Measurements from ENCODE around the gene HEG1.

The HEG1 gene

DNA sequence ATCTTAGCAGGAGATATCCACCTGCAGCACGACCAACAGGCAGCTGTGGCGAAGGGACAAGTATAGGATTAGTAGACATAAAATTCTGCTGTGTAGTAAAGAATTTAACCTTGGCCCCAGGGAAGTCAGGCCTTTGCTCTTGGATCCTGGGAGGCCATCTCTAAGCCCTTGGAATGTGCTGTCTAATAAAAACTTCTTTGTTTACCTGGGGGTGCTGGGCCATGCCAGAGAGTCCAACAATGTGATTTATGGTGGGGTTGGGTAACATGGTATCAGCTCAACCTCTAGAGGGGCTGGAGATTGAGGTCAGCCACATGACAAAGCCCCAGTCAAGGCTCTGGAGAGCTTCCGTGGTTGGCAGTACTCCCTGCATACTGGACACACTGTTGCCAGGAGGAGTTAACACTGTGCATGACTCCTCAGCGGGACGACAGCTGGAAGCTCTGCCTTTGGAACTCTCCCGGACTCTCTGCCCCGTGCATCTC lies 52.4 kb downstream of the HEG1 start:
- H3K4me3 ChIP-seq (ENCODE audit: low read length): no peak overlapping the region
- H3K27ac ChIP-seq (ENCODE audit: low read length): no peak overlapping the region
- no peaks in the 10 kb centered on the region for H3K27me3 ChIP-seq (replicated peaks; ENCODE audit: insufficient read depth, low read length)
- H3K9me3 ChIP-seq (replicated peaks; ENCODE audit: insufficient read depth, low read length): no peaks in the 10 kb centered on the region
- H2AFZ ChIP-seq (ENCODE audit: low read length): no peak overlapping the region
- no peaks in the 10 kb centered on the region for H3K9me2 ChIP-seq (replicated peaks; ENCODE audit: insufficient read depth, low read length)
- no peak overlapping the region for H3K4me2 ChIP-seq (ENCODE audit: low read depth, low read length)
- no peaks in the 10 kb centered on the region for H4K20me1 ChIP-seq (ENCODE audit: insufficient read depth, low read length)
- no peaks in the 10 kb centered on the region for H3F3A ChIP-seq (ENCODE audit: insufficient read depth, low read length)
- H3K4me1 ChIP-seq (ENCODE audit: low read length): no peaks in the 10 kb centered on the region
- H3K36me3 ChIP-seq (replicated peaks; ENCODE audit: insufficient read depth, low read length): no peaks in the 10 kb centered on the region
- no peak for TF ChIP-seq EZH2phosphoT487 (IDR thresholded peaks at IDR 0.05; ENCODE audit: low read length)
- TF ChIP-seq EZH2 (optimal IDR thresholded peaks at IDR 0.05; ENCODE audit: low read depth, low read length): no peak
- TF ChIP-seq, protein P1, sequence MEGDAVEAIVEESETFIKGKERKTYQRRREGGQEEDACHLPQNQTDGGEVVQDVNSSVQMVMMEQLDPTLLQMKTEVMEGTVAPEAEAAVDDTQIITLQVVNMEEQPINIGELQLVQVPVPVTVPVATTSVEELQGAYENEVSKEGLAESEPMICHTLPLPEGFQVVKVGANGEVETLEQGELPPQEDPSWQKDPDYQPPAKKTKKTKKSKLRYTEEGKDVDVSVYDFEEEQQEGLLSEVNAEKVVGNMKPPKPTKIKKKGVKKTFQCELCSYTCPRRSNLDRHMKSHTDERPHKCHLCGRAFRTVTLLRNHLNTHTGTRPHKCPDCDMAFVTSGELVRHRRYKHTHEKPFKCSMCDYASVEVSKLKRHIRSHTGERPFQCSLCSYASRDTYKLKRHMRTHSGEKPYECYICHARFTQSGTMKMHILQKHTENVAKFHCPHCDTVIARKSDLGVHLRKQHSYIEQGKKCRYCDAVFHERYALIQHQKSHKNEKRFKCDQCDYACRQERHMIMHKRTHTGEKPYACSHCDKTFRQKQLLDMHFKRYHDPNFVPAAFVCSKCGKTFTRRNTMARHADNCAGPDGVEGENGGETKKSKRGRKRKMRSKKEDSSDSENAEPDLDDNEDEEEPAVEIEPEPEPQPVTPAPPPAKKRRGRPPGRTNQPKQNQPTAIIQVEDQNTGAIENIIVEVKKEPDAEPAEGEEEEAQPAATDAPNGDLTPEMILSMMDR (IDR thresholded peaks at IDR 0.05; ENCODE audit: low read length): no peak
- no peak for DNase-seq
- no peaks in the 10 kb centered on the region for H3K79me2 ChIP-seq (ENCODE audit: low read length)
- H3K9ac ChIP-seq (ENCODE audit: low read length): no peak overlapping the region

DNA sequence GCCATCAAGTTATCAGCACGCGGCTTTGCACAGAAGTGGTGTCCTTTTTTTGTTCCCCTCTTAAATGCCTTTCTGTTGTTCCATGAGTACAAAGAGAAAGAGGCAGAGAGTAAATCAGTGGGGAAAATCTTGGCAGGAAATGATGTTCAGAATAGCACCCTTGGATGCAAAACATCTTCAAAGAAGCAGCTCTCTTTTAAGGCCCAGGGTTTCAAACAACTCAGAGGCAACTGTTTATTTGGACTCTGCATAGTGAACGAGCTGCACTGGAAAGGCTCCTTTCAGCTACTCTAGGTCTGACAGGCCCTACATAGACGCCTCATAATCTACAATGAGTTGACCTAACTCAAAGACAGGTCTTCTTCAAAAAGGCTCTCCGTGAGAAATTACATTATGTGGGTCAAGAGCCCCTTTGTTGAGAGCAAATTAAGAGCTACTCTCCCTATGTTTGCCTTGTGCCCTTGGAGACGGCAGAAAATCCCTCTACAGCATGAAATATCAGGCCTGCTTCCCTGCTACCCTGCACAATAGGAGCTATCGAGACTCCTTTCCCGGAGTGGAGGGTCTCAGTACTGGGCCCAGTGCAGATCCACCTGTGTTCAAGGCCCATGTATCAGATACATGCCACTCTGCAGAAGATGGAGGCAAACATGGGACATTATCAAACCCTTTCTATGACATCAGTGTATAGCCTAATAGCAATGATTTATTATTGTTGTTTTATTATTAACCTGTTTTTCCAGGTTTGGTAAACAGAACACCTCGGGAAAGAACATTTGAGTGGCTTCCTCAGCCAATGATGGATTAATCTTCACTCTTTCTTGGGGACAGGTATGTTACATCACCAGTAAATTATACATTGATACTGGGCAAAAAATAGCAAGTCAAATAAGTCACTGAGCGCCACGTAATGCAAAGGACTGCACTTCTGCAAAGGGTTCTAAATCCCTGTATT lies 53.1 kb downstream of the HEG1 start:
- H2AFZ ChIP-seq (ENCODE audit: low read length): no peak overlapping the region
- TF ChIP-seq, protein P1 (IDR thresholded peaks at IDR 0.05; ENCODE audit: low read length): no peak
- no peak for TF ChIP-seq EZH2 (optimal IDR thresholded peaks at IDR 0.05; ENCODE audit: low read depth, low read length)
- H3K4me3 ChIP-seq (ENCODE audit: low read length): no peak overlapping the region
- no peaks in the 10 kb centered on the region for H3K9me3 ChIP-seq (replicated peaks; ENCODE audit: insufficient read depth, low read length)
- H3K4me2 ChIP-seq (ENCODE audit: low read depth, low read length): no peak overlapping the region
- H3K27me3 ChIP-seq (replicated peaks; ENCODE audit: insufficient read depth, low read length): no peaks in the 10 kb centered on the region
- H3K27ac ChIP-seq (ENCODE audit: low read length): no peak overlapping the region
- no peaks in the 10 kb centered on the region for H3K9me2 ChIP-seq (replicated peaks; ENCODE audit: insufficient read depth, low read length)
- H3K79me2 ChIP-seq (ENCODE audit: low read length): no peaks in the 10 kb centered on the region
- DNase-seq: no peak
- H3K4me1 ChIP-seq (ENCODE audit: low read length): no peaks in the 10 kb centered on the region
- no peaks in the 10 kb centered on the region for H3K36me3 ChIP-seq (replicated peaks; ENCODE audit: insufficient read depth, low read length)
- H3K9ac ChIP-seq (ENCODE audit: low read length): no peak overlapping the region
- no peaks in the 10 kb centered on the region for H3F3A ChIP-seq (ENCODE audit: insufficient read depth, low read length)
- H4K20me1 ChIP-seq (ENCODE audit: insufficient read depth, low read length): no peaks in the 10 kb centered on the region

DNA sequence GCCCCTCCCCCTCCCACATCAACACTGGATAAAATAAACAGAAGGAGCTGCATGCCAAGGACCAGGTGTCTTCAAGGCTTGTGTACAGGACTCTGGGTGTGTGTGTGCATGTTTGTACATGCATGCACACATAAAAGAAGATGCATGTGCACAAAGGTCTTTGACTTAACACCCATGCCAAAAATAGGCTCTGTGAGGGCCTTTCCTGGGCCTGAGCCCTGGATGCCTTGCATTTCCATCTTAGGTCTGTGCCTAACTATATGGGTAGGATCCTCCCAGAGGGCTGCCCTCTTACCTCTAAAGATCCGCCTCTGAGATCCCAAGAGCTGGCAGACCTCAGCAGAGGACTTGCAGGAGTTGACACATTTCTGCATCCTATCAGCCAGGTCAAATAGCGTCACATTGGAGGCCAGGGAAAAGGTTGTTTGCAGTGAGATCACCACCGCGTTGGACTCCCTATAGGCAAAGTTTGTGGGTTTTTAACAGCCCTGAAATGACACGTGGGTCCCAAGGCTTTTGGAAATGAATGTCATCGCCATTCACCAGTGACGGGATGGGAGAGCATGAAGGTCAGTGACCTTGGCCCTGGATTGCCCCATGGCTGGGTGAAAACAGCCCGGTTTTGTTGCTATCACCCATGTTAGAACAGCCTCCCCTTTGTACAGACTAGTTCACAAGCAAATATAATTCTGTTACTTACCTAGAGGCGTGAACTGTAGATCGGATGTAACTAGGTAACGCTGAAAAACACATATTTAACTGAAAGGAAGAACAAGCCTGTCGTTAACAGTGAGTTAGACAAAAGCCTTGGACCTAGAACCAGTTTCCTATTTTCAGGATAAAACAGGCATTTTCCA lies 54.0 kb downstream of the HEG1 start:
- TF ChIP-seq EZH2 (optimal IDR thresholded peaks at IDR 0.05; ENCODE audit: low read depth, low read length) (no peak), EZH2phosphoT487 (IDR thresholded peaks at IDR 0.05; ENCODE audit: low read length) (no peak)
- TF ChIP-seq, protein P1 (IDR thresholded peaks at IDR 0.05; ENCODE audit: low read length): no peak
- H3K36me3 ChIP-seq (replicated peaks; ENCODE audit: insufficient read depth, low read length): no peaks in the 10 kb centered on the region

More for the DNA sequence above, 54.0 kb downstream of the HEG1 start:
- H3K4me1 ChIP-seq (ENCODE audit: low read length): no peaks in the 10 kb centered on the region
- H3F3A ChIP-seq (ENCODE audit: insufficient read depth, low read length): no peaks in the 10 kb centered on the region
- H3K4me3 ChIP-seq (ENCODE audit: low read length): no peak overlapping the region
- H3K4me2 ChIP-seq (ENCODE audit: low read depth, low read length): no peak overlapping the region
- DNase-seq: no peak
- no peak overlapping the region for H2AFZ ChIP-seq (ENCODE audit: low read length)
- no peaks in the 10 kb centered on the region for H3K79me2 ChIP-seq (ENCODE audit: low read length)
- H4K20me1 ChIP-seq (ENCODE audit: insufficient read depth, low read length): no peaks in the 10 kb centered on the region
- no peaks in the 10 kb centered on the region for H3K9me3 ChIP-seq (replicated peaks; ENCODE audit: insufficient read depth, low read length)
- no peaks in the 10 kb centered on the region for H3K27me3 ChIP-seq (replicated peaks; ENCODE audit: insufficient read depth, low read length)
- H3K27ac ChIP-seq (ENCODE audit: low read length): no peak overlapping the region
- H3K9ac ChIP-seq (ENCODE audit: low read length): no peak overlapping the region
- no peaks in the 10 kb centered on the region for H3K9me2 ChIP-seq (replicated peaks; ENCODE audit: insufficient read depth, low read length)
